Measurements from ENCODE around the gene ZBTB45. TPM values are rescaled to one million over a fixed set of nuclear protein-coding genes. Genes with fewer than 3 reads are reported as not detected.

Gene ZBTB45
- total and polyA plus RNA-seq, 9 of the 15 experiments (the other 6 are each of a cell fraction or from before 2014, with no cell fraction given): 0.08 to 16.1 (median 1.8) TPM

DNA sequence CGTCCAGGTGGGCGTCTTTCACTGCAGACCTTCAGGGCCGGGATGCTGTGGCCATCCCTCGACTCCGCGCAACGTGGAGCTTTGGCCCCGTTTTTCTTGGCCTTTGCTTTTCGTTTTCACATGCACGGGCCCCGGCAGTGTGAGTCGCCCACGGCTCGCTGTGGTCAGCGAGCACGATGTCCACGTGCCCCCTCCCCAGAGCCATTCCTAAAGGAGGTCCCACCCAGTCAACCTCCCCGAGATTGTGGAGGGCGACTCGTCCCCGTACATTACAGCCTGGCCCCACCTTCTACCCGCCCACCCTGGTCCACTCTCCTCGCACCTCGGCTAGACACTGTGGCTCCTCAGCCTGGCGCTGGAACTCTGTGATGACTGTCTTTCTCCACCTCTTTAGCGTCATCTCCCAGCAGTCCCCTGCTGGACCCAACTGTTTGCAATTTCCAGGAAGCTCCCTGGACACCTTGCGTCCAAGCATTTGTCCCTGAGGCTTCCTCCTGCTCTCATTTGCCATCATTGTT, 43.1 kb downstream of the ZBTB45 start (continued):
- TF ChIP-seq ERF (CRISPR knock-in tag; IDR thresholded peaks at IDR 0.05): peak; percentile 75; the same call in 1 of the 2 replicates
- TF ChIP-seq NFRKB (IDR thresholded peaks at IDR 0.05; ENCODE audit: low read depth): 0 out of 2 replicates have a peak, but pooled peaks have one; percentile 29
- 0 out of 2 replicates have a peak, but pooled peaks have one; percentile 8 for TF ChIP-seq ZFP1 (CRISPR knock-in tag; IDR thresholded peaks at IDR 0.05)
- TF ChIP-seq ZNF41 (CRISPR knock-in tag; conservative IDR thresholded peaks at IDR 0.05): no peak
- TF ChIP-seq, protein P1, sequence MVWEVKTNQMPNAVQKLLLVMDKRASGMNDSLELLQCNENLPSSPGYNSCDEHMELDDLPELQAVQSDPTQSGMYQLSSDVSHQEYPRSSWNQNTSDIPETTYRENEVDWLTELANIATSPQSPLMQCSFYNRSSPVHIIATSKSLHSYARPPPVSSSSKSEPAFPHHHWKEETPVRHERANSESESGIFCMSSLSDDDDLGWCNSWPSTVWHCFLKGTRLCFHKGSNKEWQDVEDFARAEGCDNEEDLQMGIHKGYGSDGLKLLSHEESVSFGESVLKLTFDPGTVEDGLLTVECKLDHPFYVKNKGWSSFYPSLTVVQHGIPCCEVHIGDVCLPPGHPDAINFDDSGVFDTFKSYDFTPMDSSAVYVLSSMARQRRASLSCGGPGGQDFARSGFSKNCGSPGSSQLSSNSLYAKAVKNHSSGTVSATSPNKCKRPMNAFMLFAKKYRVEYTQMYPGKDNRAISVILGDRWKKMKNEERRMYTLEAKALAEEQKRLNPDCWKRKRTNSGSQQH (CRISPR knock-in tag; IDR thresholded peaks at IDR 0.05): 0 out of 2 replicates have a peak, but pooled peaks have one; percentile 7
- TF ChIP-seq TFAM (CRISPR knock-in tag; conservative IDR thresholded peaks at IDR 0.05): no peak
- 0 out of 2 replicates have a peak, but pooled peaks have one; percentile 14 for TF ChIP-seq SMAD3 (CRISPR knock-in tag; conservative IDR thresholded peaks at IDR 0.05)
- TF ChIP-seq POLR2G (IDR thresholded peaks at IDR 0.05; ENCODE audit: low read depth, low read length): peak; percentile 59; the same call in 1 of the 2 replicates
- 0 out of 2 replicates have a peak, but pooled peaks have one; percentile 11 for TF ChIP-seq NR4A1 (CRISPR knock-in tag; IDR thresholded peaks at IDR 0.05)
- no peak for TF ChIP-seq NR4A1 (tag; IDR thresholded peaks at IDR 0.05)
- 0 out of 2 replicates have a peak, but pooled peaks have one; percentile 5 for TF ChIP-seq CBX1 (IDR thresholded peaks at IDR 0.05; ENCODE audit: low read depth)
- TF ChIP-seq, protein P2, sequence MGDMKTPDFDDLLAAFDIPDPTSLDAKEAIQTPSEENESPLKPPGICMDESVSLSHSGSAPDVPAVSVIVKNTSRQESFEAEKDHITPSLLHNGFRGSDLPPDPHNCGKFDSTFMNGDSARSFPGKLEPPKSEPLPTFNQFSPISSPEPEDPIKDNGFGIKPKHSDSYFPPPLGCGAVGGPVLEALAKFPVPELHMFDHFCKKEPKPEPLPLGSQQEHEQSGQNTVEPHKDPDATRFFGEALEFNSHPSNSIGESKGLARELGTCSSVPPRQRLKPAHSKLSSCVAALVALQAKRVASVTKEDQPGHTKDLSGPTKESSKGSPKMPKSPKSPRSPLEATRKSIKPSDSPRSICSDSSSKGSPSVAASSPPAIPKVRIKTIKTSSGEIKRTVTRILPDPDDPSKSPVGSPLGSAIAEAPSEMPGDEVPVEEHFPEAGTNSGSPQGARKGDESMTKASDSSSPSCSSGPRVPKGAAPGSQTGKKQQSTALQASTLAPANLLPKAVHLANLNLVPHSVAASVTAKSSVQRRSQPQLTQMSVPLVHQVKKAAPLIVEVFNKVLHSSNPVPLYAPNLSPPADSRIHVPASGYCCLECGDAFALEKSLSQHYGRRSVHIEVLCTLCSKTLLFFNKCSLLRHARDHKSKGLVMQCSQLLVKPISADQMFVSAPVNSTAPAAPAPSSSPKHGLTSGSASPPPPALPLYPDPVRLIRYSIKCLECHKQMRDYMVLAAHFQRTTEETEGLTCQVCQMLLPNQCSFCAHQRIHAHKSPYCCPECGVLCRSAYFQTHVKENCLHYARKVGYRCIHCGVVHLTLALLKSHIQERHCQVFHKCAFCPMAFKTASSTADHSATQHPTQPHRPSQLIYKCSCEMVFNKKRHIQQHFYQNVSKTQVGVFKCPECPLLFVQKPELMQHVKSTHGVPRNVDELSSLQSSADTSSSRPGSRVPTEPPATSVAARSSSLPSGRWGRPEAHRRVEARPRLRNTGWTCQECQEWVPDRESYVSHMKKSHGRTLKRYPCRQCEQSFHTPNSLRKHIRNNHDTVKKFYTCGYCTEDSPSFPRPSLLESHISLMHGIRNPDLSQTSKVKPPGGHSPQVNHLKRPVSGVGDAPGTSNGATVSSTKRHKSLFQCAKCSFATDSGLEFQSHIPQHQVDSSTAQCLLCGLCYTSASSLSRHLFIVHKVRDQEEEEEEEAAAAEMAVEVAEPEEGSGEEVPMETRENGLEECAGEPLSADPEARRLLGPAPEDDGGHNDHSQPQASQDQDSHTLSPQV (IDR thresholded peaks at IDR 0.05): peak; percentile 60; the same call in 1 of the 2 replicates
- no peak for TF ChIP-seq ZC3H8 (IDR thresholded peaks at IDR 0.05)
- 0 out of 2 replicates have a peak, but pooled peaks have one; percentile 20 for TF ChIP-seq NR2F6 (CRISPR knock-in tag; IDR thresholded peaks at IDR 0.05)
- TF ChIP-seq, protein P3, sequence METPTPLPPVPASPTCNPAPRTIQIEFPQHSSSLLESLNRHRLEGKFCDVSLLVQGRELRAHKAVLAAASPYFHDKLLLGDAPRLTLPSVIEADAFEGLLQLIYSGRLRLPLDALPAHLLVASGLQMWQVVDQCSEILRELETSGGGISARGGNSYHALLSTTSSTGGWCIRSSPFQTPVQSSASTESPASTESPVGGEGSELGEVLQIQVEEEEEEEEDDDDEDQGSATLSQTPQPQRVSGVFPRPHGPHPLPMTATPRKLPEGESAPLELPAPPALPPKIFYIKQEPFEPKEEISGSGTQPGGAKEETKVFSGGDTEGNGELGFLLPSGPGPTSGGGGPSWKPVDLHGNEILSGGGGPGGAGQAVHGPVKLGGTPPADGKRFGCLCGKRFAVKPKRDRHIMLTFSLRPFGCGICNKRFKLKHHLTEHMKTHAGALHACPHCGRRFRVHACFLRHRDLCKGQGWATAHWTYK (CRISPR knock-in tag; IDR thresholded peaks at IDR 0.05): 0 out of 2 replicates have a peak, but pooled peaks have one; percentile 14
- TF ChIP-seq SP1 (CRISPR knock-in tag; IDR thresholded peaks at IDR 0.05): no peak

All from K562 (cell line).